ENCODE results near the gene C18orf63.

The C18orf63 gene

DNA sequence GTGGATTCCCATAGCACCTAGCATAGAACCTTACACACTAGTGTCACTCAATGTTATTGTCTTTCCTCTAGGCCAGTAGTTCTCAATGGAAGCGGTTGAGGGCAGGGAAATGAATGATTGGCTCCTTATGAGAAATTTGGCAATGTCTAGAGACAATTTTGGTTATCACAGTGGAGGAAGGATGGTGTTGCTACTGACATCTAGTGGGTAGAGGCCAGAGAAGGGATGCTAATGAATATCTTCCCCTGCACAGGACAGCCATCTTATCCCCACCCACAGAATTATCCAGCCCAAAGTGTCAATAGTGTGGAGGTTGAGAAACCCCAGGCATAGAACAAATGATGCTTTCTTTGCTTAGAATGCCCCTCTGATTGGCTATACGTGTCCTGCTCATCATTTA, 15.8 kb downstream of the C18orf63 start:
- DNase-seq = no peak

DNA sequence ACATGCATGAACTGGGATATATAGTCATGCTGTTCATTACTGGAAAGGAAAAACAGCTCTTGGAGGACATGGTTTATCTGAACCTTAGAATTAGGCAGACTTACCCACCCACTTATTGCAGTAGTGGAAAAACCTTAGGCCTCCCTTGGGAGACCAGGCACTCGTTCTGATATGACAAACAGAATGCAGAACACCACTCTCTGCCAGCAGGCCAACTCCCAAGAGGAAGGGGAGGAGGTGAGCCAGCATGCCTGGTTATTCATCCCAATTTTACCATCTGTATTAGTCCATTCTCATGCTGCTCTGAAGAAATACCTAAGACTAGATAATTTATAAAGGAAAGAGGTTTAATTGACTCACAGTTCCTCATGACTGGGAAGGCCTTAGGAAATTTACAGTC, 17.5 kb downstream of the C18orf63 start:
- DNase-seq = no peak

DNA sequence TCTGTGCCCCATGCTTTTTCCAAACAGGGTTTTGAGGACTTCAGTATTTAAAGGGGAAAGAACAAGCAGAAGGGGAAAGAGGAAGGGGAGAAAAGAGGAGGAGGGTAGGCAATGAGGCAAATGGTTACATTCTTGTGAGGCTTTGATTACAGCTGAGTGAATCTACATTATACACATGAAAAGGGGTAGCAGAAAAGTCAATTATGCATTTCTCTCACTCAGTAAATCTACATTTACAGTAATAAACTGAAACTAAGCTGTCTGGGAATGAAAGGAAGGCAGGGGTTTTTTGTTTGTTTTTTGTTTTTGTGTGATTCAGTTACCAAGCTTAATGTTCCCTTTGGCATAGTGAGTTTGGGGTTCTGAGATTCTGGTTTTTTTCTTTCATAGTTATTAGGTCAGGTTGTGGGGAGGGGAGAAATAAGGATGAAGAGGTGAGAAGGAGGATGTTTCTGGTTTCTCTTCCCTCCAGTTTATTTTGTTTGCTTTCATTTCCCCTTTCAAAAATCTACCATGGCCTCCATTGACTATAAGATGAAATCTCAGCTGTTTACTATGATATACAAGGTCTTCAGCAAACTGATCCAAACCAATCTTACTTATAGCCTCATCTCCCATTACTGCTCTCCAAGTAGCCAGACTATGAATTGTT, 18.7 kb downstream of the C18orf63 start:
- no peak for DNase-seq

DNA sequence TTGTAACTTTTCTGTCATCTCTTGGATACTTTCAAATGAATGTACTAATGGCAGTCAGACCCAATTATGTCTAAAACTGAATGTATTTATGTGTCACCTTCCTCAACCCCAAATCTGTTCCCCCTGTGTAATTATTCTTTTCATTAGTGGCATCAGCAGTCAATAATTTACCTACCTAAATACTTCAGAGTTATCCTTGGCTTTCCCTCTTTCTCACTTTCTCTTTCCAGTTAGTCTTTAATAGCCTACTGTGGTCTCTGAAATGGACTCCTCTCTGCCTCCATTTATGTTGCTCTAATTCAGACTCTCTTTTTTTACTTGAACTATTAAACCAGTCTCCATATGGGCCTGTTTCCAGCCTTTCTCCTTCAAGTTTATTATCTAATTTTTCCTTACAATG, 21.0 kb downstream of the C18orf63 start:
- no peak for DNase-seq

DNA sequence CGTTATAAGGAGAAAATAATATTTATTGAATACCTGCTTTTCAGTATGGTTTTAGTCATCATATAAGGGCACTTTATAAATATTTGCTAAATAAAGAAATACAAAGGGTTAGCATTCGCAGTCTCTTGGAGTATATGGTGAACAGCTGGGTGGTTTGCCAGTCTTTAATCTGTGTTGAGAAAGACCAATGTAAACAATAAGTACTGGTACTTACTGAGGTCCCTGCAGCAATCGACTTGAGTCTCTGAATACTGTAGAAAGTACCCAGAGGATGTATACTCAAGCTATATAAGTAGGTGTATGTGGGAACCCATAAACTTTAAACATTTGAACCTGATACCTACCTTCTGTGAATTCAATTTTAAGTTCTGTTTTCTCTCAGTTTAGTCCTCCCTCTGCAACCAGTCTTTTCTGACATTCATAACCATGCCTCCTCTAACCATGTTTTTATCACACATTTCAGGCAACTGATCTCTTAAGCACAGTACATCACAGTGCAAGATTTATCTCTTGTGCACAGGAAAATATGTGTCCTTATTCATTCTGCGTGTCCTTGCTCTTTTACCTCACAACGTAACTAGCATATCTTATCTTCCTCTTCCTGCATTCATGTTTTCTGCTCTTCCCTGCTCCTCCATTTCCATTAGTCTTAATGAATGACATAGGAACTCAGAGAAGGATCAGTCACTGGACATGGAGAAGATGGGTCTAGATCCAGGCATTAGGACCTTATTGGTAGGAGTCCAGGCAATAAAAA, 21.7 kb downstream of the C18orf63 start:
- no peak for DNase-seq

DNA sequence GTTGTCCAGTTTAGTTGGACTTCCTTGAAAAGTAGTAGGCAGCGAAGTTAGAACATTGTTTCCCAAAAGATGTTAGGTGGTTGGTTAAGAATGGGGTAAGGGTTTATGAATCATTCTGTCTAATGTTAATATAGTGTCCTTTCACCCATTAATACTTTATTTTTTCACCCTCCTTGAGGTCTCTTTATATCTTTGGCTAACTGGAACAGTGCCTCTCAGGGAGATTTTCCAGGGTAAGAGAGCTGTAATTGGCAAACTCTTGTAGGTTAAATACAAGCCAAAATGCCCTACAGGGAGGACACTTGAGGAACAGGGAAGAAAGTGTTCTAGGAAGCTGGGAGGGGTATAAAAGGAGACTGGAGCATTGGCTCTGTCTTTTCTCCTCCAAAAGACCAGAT, 22.3 kb downstream of the C18orf63 start:
- DNase-seq = no peak

DNA sequence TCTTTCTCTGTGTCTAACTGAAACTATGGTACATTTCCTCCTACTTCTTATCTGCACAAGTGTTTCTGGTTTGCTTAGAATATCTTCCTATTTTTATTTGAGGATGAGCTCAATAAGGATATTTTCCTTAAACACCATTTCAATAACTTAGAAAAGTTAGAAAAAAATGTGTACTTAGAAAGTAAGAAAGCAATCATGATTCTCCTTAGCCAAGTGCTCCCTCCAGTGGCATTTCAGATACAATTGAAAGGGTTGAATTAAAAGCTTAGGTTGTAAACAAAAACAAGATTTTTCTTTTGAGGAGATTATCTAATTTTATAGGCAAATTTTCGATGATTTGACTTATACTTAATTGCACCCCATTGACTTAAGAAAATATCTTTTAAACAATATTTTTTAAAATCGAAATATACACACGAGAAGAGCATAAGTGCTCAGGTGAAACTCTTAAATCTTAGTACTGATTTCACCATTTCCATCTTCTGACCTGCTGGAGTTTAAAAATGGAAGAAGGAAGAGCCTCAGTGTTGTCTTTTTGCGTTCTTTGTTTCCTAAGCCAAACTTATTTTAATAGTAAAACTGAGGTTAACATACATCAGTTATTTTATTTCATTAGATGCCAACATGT, 26.9 kb downstream of the C18orf63 start:
- no peak for DNase-seq

DNA sequence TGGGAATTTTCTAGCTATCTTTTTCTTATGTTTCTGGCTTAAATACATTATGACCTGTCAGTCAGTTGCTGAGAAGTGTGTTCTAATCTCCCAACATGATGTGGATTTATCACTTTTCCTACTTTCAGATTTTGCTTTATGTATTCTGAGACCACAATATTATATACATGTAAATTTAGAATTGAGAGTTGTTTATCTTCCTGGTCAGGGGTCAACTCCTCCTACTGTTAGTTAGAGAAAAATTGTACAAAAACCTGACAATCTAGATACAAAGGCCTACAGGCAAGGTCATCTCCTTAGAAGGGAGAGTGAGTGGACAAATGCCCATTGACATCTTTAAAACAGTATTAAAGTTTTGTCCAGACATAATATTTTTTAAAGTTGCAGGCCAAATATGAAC, 30.6 kb downstream of the C18orf63 start:
- DNase-seq = no peak

DNA sequence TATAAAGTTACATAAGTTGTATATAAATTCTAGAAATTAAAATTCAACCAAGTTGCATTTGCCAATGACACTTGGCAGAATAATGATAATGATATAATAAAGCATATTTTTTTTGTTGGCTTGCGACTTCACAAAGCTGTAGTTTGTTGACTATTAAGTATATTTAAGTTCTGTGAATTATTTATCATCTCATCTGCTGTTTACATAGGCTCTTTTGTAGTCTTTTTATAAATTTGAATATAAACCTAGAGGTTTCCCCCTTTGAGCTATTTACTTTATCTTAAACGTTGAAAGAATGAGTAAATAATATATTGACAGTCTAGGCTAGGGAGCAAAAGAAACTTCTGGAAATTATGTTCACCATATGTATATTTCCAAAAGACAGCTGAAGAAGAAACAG, 32.9 kb downstream of the C18orf63 start:
- no peak for DNase-seq

DNA sequence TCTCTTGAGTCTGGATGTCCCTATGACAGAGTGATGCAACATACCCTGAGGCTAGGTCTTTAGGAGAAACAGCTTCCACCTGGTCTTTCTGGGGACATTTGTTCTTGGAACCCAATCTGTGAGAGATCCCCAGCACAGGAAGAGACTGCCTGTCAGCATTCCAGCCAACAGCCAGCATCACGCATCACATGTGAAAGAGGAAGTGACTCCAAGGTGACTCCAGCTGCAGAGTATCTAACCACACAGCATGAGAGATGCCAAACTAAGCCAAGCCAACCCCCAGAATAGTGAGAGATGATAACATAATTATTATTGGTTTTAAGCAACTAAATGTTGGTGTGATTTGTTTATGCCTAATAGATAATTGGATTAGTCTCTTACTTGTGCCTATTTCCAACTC, 35.7 kb downstream of the C18orf63 start:
- DNase-seq = no peak

DNA sequence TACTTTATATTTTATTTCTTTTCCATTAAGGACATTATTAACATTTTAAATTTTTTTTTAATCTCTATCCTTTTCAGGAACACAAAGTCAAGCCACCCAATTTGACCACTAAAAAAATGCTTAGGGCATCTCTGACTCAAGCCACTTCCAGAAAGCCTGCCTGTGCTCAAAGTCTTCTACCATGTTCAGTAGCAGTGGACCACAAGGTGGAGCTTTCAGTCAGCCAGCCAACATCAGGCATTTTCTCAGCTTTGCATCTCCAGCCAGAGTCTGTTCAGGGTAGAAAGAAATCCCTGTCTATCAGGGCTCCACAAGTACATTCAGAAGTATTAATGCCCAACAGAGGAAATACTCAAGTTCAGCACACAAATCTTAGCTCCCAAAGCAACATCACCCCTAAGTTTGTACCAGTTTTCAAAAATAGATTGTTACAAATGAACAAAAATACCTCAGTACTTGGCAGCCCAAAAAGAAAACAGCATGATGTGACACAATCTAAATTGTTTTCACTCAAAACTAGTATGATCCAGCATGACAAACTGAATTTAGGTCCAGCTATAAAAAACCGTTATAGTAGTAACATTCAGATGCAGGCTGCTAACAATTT, 37.6 kb downstream of the C18orf63 start:
- peak; percentile 22 for DNase-seq

DNA sequence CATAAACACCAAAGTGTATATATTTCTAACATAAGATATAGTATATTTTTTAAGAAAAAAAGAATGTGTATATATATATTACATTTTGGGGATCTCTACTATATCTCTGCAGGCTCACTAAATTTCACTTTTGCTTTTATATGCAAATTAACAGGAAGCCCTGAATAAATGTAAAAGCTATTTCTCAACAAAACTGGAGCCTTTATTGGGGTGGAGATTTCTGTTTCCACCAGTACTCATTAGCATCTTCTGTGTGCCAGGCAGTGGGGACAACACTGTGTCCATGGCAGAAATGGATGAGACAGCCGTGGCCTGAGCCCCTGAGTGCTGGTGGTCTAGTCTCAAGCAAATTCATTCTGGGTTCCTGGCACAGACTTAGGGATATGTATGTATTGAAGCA, 41.3 kb downstream of the C18orf63 start:
- DNase-seq = no peak

DNA sequence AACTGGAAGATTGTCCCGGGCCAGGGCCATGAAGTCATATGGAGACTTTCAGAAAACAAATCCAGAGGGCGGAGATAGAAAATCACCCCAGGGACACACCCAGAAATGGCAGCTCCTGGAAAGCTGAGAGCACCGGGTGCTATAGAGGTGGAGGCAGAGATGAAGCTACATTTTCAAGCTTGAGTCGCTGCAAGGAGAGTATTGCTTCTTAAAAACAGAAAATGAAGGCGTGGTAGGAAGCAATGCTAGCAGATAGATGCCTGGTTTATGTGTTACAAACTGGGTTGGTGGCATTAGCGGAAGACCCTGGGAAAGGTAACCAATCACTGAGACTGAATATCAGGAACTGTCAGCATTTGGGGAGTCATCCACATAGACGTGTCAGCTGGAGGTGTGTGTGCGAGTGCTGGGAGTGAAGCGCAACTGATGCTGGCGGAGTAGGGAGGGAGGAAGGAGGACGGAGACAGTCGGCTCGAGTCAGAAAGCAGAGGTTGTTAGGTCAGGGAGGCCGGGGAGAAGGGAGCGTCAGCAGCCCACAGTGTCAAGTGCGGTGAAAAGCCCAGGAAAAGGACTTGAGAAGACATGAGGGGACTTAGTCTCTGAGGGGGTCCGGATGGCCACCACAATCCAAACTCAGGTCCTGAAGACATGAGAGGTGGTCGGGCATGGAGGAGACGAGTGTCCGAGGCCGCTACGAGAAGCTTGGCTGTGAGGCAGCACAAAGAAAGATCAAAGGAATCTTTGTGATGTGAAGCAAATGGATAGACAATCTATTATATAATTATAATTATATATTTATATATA, 45.4 kb downstream of the C18orf63 start:
- no peak for DNase-seq

DNA sequence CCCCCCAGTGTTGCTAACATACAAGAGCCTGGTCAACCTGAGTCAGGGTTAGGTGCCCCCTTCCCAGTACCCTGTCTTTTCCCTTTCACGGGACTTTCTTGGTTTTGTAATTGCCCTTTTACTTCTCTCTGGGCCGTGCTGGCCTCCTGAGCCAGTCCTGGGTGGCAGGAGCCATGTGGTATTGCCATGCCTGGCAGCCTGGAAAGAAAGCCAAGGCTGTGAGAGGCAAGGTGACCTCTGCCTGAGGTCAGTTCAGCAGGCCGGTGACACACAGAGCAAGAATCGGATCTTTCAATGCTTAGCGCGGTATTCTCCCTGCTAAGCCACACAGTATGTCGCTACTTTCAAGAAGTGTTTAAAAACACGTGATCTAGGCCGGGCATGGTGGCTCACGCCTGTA, 52.3 kb downstream of the C18orf63 start:
- DNase-seq = no peak

DNA sequence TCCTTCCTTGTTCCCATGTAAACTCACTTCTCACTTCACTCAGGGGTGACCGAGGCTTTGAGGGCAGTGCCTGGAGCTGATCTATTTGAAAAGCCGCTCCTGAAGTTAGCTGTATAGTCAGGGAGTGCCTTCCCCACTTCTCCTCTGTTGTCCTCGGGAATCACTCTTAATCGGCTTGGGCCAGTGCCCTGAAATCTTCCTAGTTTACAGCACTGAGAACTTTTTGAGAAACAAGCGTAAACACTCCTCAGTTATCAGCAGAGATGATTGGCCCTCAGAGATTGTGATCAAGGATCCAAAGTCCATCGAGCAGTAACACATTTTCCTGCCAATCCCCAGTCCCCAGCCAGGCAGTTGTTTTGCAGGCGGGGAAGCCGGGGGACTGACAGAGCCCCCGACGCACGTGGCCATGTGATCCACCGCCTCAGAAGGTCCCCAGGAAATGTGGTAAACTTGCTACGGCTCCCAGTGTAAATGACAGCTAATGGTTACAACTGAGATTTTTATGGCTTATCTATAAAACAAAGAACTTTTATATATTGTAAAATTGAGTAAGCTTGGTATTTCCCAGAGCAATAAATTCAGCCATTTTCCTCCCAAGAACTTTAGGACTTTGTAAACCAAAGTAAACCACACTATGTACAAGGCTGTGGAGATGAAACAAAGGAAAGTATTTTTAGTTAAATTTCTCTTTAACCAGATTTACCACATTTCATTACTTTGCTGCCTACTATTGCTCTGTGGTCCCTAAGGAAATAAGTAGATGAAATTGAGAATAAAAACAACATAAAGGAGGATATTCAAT, 53.5 kb downstream of the C18orf63 start:
- no peak for DNase-seq

DNA sequence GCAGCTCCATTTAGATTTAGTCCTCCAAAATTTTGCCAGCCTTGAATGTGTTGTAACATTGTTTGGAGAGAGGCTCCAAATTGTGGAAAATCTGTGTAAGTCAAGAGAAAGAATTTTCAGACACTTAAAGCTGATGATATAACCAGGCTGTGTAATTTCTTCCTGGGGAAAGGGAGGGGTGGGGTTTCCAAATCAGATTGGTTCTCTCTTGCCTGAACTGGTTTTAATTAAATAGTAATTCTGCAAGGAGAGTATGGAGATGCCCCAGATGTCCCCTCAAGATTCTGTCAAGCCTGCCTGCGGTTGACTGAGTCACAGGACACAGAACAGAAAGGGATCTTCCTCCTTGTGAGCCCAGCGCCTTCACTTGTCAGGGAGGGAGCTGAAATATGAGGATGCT, 54.5 kb downstream of the C18orf63 start:
- DNase-seq = no peak

DNA sequence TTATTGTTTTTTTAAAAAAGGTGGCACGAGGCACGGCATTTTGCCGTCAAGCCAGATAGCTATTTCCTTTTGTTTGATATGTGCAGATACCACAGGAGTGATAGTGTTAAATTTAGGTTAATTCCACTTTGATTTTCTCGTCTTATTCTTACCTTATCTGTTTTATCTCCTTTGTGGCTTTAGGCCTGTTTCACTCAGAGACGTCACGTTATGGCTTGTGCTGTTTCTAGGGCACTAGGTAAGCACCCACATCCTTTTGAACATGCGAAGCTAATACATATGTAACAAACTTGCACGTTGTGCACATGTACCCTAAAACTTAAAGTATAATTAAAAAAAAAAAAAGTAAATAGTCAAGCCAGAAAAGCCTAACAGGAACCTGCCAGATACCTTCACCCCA, 57.8 kb downstream of the C18orf63 start:
- no peak for DNase-seq

DNA sequence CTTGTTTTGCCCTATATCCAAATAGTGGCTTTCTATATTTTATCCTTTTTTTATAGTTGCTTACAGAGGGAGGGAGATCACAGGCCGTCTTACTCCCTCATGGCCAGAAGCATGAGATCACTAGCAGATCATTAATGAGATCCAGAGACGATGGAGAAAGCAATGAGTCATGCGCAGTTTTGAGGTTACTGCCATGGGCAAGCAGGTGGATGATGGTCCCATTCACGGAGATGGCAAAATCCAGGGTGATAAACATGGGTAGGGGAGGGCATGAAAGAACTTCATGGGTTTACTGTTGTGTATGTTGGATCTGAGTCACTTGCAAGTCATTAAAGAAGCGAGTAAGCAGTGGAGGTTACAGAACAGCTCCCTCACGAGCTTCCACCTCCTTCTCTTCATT, 60.4 kb downstream of the C18orf63 start:
- DNase-seq = no peak

DNA sequence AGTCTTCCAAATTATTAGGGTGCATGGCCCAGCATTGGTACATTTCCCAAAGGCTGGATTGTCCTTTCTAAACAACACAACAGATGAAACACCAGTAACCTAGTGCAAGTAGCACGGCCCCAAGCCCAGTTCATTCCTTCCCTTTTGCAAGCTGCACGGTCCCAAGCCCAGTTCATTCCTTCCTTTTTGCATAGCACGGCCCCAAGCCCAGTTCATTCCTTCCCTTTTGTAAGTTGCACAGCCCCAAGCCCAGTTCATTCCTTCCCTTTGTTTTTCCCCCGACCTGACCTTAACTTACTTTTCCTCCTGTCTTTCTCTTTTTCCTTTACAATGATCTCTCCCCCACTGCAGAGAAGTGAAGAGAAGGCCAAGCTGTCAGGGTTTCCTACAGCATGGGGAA, 60.9 kb downstream of the C18orf63 start:
- no peak for DNase-seq

DNA sequence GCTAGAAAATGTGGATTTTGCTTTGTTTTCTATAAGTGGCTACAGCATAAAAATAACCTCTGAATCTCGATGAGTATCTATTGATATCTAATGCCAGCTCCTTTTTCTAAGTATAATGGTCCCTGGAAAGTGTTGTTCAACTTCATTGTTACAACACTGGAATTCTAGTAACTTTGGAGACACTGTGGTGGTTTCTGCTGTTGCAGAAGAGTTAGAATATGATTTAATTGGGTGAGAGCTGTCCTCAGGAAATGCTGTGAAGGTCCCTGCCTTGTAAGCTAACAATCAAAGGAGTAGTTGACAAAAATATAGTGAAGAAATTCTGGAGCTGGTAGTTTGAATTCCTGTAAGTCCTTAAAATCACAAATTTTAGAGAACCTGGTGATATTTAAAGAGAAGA, 62.1 kb downstream of the C18orf63 start:
- no peak for DNase-seq

DNA sequence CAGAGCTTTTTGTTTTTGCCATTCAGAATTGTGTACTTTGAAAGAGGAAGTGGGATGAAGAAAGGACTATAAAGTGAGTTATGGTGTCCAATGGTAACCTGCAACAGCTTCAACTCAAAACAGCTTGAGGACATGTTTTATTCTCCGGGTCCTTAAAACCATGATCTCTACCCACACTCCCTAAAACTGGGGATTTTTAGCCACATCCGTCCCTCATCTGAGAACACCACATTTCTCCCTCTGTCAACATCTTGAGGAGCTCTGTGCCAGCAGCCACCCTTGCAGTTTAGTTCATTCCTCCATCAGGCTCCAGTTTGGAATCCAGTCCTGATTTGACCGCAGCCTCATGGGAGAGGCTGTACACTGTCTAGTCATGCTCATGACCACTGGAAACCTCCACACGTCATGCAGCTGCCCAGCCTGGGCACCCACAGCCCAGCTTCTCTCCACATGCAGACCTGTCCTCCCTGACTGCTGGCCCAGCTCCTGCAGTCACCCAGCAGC, 62.6 kb downstream of the C18orf63 start:
- DNase-seq = no peak

DNA sequence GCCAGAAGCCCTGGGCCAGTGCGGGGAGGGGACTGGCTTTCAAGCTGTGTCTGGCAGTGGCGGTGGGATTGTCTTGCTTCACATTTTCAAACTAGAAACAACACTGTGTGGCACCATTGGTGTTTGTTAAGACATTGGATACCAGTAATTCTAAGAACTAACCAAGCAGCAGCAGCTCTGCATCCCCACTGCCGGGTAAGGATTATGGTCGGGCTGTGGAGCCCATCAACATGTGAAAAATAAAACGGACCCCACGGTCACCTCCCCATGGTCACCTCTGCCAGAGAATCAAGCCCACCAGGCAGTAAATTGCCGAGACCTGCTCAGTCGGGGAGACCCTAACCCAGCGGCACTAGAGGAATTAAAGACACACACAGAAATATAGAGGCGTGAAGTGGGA, 65.3 kb downstream of the C18orf63 start:
- no peak for DNase-seq
